ENCODE data around the gene PPP1R12C.

PPP1R12C gene

DNA sequence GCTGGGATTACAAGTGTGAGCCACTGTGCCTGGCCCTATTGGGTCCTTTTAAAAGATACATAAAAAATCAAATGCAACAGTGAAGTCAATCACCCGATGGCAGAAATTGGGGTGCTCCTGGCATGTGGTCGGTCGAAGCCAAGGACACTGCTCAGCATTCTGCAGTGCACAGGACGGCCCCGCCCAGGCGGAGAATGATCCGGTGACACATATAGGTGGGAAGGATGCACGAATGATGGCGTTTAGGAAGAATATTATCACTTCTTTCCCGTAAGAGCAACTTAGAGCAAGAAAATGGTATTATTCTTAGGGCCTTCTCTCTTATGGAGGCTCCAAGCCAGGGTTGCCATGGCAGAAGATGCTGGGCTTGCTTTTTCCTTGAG, 76.2 kb downstream of the PPP1R12C start:
- TF ChIP-seq, protein P1, sequence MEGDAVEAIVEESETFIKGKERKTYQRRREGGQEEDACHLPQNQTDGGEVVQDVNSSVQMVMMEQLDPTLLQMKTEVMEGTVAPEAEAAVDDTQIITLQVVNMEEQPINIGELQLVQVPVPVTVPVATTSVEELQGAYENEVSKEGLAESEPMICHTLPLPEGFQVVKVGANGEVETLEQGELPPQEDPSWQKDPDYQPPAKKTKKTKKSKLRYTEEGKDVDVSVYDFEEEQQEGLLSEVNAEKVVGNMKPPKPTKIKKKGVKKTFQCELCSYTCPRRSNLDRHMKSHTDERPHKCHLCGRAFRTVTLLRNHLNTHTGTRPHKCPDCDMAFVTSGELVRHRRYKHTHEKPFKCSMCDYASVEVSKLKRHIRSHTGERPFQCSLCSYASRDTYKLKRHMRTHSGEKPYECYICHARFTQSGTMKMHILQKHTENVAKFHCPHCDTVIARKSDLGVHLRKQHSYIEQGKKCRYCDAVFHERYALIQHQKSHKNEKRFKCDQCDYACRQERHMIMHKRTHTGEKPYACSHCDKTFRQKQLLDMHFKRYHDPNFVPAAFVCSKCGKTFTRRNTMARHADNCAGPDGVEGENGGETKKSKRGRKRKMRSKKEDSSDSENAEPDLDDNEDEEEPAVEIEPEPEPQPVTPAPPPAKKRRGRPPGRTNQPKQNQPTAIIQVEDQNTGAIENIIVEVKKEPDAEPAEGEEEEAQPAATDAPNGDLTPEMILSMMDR (conservative IDR thresholded peaks at IDR 0.05), result no peak
- H3K27ac ChIP-seq, result no peak overlapping the region

Data from VCaP (cell line).